ENCODE measurements around the gene SHLD1. TPM values are rescaled to one million over a fixed set of nuclear protein-coding genes. Genes with fewer than 3 reads are reported as not detected.

The SHLD1 gene
- total and polyA plus RNA-seq, 2 experiments from 2014 or later = 1.4 to 15.0 TPM

DNA sequence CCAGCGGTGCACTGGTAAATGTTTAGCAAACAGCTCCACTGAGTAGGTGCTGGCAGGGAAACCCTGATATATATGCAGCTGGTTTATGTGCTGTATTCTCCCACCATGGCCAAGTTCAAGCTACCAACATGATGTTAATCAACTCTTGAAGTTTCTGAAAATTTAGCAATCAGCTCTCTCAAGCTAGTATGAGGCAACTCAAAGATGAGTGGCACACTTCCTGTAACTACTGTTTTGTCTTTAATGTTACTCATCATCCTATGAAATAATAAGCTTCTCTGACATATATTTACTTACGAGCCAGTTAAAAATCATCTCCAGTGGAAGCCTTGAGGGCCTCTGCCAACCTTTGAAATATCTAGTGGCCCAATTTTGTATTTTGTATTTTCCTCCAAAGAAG is 145.4 kb downstream of the SHLD1 start:
- H3K4me3 Mint-ChIP-seq = no peak overlapping the region
- no peak overlapping the region for H3K27ac ChIP-seq (ENCODE audit: low read depth)
- no peaks in the 10 kb centered on the region for H4K20me1 ChIP-seq (replicated peaks; ENCODE audit: insufficient read depth)
- no peaks in the 10 kb centered on the region for H3K4me1 Mint-ChIP-seq
- H2AFZ ChIP-seq = no peak overlapping the region
- no peaks in the 10 kb centered on the region for H3K27me3 ChIP-seq (ENCODE audit: insufficient read depth)
- no peaks in the 10 kb centered on the region for H3F3A ChIP-seq (replicated peaks; ENCODE audit: low read depth)
- H3K27me3 Mint-ChIP-seq (ENCODE audit: insufficient read depth, low read depth, poor library complexity) = peaks cover 4% of the 10 kb centered on the region
- ATAC-seq (no peak), DNase-seq (ENCODE audit: low spot score) (no peak)
- no peaks in the 10 kb centered on the region for H3K9me3 Mint-ChIP-seq
- no peaks in the 10 kb centered on the region for H3K9me2 ChIP-seq (ENCODE audit: insufficient read depth)
- no peak overlapping the region for H3K4me3 ChIP-seq
- no peaks in the 10 kb centered on the region for H3K4me1 ChIP-seq (ENCODE audit: insufficient read depth)
- no peak overlapping the region for H3K4me2 ChIP-seq
- TF ChIP-seq EZH2 (IDR thresholded peaks at IDR 0.05; ENCODE audit: low read depth, unreplicated experiment) (no peak), STAT1 (IDR thresholded peaks at IDR 0.05; ENCODE audit: unreplicated experiment) (no peak), NANOG (IDR thresholded peaks at IDR 0.05; ENCODE audit: borderline replicate concordance) (no peak), EZH2phosphoT487 (IDR thresholded peaks at IDR 0.05; ENCODE audit: unreplicated experiment) (no peak), ZNF331 (CRISPR knock-in tag; IDR thresholded peaks at IDR 0.05; ENCODE audit: low read depth) (no peak), POLR2AphosphoS5 (IDR thresholded peaks at IDR 0.05; ENCODE audit: low read depth) (no peak), CREB1 (CRISPR knock-in tag; IDR thresholded peaks at IDR 0.05; ENCODE audit: low read depth) (no peak), ZNF114 (CRISPR knock-in tag; IDR thresholded peaks at IDR 0.05) (no peak), JUNB (IDR thresholded peaks at IDR 0.05; ENCODE audit: unreplicated experiment) (no peak)
- TF ChIP-seq, protein P1, sequence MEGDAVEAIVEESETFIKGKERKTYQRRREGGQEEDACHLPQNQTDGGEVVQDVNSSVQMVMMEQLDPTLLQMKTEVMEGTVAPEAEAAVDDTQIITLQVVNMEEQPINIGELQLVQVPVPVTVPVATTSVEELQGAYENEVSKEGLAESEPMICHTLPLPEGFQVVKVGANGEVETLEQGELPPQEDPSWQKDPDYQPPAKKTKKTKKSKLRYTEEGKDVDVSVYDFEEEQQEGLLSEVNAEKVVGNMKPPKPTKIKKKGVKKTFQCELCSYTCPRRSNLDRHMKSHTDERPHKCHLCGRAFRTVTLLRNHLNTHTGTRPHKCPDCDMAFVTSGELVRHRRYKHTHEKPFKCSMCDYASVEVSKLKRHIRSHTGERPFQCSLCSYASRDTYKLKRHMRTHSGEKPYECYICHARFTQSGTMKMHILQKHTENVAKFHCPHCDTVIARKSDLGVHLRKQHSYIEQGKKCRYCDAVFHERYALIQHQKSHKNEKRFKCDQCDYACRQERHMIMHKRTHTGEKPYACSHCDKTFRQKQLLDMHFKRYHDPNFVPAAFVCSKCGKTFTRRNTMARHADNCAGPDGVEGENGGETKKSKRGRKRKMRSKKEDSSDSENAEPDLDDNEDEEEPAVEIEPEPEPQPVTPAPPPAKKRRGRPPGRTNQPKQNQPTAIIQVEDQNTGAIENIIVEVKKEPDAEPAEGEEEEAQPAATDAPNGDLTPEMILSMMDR (conservative IDR thresholded peaks at IDR 0.05; ENCODE audit: low read depth in 2 of 2) = no peak
- TF ChIP-seq, protein P2, sequence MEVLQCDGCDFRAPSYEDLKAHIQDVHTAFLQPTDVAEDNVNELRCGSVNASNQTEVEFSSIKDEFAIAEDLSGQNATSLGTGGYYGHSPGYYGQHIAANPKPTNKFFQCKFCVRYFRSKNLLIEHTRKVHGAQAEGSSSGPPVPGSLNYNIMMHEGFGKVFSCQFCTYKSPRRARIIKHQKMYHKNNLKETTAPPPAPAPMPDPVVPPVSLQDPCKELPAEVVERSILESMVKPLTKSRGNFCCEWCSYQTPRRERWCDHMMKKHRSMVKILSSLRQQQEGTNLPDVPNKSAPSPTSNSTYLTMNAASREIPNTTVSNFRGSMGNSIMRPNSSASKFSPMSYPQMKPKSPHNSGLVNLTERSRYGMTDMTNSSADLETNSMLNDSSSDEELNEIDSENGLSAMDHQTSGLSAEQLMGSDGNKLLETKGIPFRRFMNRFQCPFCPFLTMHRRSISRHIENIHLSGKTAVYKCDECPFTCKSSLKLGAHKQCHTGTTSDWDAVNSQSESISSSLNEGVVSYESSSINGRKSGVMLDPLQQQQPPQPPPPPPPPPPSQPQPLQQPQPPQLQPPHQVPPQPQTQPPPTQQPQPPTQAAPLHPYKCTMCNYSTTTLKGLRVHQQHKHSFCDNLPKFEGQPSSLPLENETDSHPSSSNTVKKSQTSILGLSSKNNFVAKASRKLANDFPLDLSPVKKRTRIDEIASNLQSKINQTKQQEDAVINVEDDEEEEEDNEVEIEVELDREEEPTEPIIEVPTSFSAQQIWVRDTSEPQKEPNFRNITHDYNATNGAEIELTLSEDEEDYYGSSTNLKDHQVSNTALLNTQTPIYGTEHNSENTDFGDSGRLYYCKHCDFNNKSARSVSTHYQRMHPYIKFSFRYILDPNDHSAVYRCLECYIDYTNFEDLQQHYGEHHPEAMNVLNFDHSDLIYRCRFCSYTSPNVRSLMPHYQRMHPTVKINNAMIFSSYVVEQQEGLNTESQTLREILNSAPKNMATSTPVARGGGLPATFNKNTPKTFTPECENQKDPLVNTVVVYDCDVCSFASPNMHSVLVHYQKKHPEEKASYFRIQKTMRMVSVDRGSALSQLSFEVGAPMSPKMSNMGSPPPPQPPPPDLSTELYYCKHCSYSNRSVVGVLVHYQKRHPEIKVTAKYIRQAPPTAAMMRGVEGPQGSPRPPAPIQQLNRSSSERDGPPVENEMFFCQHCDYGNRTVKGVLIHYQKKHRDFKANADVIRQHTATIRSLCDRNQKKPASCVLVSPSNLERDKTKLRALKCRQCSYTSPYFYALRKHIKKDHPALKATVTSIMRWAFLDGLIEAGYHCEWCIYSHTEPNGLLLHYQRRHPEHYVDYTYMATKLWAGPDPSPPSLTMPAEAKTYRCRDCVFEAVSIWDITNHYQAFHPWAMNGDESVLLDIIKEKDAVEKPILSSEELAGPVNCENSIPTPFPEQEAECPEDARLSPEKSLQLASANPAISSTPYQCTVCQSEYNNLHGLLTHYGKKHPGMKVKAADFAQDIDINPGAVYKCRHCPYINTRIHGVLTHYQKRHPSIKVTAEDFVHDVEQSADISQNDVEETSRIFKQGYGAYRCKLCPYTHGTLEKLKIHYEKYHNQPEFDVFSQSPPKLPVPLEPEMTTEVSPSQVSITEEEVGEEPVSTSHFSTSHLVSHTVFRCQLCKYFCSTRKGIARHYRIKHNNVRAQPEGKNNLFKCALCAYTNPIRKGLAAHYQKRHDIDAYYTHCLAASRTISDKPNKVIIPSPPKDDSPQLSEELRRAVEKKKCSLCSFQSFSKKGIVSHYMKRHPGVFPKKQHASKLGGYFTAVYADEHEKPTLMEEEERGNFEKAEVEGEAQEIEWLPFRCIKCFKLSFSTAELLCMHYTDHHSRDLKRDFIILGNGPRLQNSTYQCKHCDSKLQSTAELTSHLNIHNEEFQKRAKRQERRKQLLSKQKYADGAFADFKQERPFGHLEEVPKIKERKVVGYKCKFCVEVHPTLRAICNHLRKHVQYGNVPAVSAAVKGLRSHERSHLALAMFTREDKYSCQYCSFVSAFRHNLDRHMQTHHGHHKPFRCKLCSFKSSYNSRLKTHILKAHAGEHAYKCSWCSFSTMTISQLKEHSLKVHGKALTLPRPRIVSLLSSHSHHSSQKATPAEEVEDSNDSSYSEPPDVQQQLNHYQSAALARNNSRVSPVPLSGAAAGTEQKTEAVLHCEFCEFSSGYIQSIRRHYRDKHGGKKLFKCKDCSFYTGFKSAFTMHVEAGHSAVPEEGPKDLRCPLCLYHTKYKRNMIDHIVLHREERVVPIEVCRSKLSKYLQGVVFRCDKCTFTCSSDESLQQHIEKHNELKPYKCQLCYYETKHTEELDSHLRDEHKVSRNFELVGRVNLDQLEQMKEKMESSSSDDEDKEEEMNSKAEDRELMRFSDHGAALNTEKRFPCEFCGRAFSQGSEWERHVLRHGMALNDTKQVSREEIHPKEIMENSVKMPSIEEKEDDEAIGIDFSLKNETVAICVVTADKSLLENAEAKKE (CRISPR knock-in tag; IDR thresholded peaks at IDR 0.05) = no peak
- TF ChIP-seq, protein P3, sequence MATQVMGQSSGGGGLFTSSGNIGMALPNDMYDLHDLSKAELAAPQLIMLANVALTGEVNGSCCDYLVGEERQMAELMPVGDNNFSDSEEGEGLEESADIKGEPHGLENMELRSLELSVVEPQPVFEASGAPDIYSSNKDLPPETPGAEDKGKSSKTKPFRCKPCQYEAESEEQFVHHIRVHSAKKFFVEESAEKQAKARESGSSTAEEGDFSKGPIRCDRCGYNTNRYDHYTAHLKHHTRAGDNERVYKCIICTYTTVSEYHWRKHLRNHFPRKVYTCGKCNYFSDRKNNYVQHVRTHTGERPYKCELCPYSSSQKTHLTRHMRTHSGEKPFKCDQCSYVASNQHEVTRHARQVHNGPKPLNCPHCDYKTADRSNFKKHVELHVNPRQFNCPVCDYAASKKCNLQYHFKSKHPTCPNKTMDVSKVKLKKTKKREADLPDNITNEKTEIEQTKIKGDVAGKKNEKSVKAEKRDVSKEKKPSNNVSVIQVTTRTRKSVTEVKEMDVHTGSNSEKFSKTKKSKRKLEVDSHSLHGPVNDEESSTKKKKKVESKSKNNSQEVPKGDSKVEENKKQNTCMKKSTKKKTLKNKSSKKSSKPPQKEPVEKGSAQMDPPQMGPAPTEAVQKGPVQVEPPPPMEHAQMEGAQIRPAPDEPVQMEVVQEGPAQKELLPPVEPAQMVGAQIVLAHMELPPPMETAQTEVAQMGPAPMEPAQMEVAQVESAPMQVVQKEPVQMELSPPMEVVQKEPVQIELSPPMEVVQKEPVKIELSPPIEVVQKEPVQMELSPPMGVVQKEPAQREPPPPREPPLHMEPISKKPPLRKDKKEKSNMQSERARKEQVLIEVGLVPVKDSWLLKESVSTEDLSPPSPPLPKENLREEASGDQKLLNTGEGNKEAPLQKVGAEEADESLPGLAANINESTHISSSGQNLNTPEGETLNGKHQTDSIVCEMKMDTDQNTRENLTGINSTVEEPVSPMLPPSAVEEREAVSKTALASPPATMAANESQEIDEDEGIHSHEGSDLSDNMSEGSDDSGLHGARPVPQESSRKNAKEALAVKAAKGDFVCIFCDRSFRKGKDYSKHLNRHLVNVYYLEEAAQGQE (IDR thresholded peaks at IDR 0.05; ENCODE audit: unreplicated experiment) = no peak
- TF ChIP-seq, protein P4, sequence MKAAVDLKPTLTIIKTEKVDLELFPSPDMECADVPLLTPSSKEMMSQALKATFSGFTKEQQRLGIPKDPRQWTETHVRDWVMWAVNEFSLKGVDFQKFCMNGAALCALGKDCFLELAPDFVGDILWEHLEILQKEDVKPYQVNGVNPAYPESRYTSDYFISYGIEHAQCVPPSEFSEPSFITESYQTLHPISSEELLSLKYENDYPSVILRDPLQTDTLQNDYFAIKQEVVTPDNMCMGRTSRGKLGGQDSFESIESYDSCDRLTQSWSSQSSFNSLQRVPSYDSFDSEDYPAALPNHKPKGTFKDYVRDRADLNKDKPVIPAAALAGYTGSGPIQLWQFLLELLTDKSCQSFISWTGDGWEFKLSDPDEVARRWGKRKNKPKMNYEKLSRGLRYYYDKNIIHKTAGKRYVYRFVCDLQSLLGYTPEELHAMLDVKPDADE (IDR thresholded peaks at IDR 0.05) = no peak
- no peak overlapping the region for H3K27ac Mint-ChIP-seq
- no peaks in the 10 kb centered on the region for H3K36me3 ChIP-seq (ENCODE audit: insufficient read depth)
- no peaks in the 10 kb centered on the region for H3K79me2 ChIP-seq (replicated peaks; ENCODE audit: insufficient read depth)
- no peaks in the 10 kb centered on the region for H3K36me3 Mint-ChIP-seq (ENCODE audit: low read depth)
